Measurements from ENCODE around the gene NSUN6.
"Not testable (repeated sequence)": the region's sequence is repeated elsewhere in the genome, so short reads cannot be mapped to it uniquely, and the experiment has no call there.

The NSUN6 gene

GRCh38 chr10:18607503-18608378 lies 43.6 kb downstream of the NSUN6 start:
- no peak for DNase-seq (ENCODE audit: low read depth, low spot score)
- Histone ChIP-seq H3K4me3 (no peak overlapping the region), H3K36me3 (ENCODE audit: insufficient read depth, low read length) (no peaks in the 10 kb centered on the region), H3K9me3 (ENCODE audit: low read depth, low read length) (no peaks in the 10 kb centered on the region), H3K9ac (ENCODE audit: insufficient read length) (no peak overlapping the region), H3K27ac (no peak overlapping the region)
- TF ChIP-seq POLR2AphosphoS5 (IDR thresholded peaks at IDR 0.05; ENCODE audit: borderline replicate concordance, low read depth, low read length) (no peak), FOXP2 (optimal IDR thresholded peaks at IDR 0.05; ENCODE audit: control extremely low read depth, extremely low read length, insufficient read depth) (no peak), EZH2 (IDR thresholded peaks at IDR 0.05) (no peak)

- H3K36me3 ChIP-seq (ENCODE audit: insufficient read depth, low read length): no peaks in the 10 kb centered on the region
- no peak for DNase-seq (ENCODE audit: low read depth, low spot score)
Measured at GRCh38 chr10:18606051-18606695, 45.2 kb downstream of the NSUN6 start.

GRCh38 chr10:18601321-18601720 lies 50.1 kb downstream of the NSUN6 start:
- no peak overlapping the region for H3K27ac ChIP-seq
- no peak for TF ChIP-seq EZH2 (IDR thresholded peaks at IDR 0.05)
- H3K9ac ChIP-seq (ENCODE audit: insufficient read length): no peak overlapping the region
- H3K9me3 ChIP-seq (ENCODE audit: low read depth, low read length): no peaks in the 10 kb centered on the region
- H3K4me3 ChIP-seq: no peak overlapping the region
- no peaks in the 10 kb centered on the region for H3K36me3 ChIP-seq (ENCODE audit: insufficient read depth, low read length)
- no peak for DNase-seq (ENCODE audit: low read depth, low spot score)

More at GRCh38 chr10:18606051-18606695, 45.2 kb downstream of the NSUN6 start:
- Histone ChIP-seq H3K27ac (no peak overlapping the region), H3K9ac (ENCODE audit: insufficient read length) (no peak overlapping the region), H3K9me3 (ENCODE audit: low read depth, low read length) (no peaks in the 10 kb centered on the region), H3K4me3 (no peak overlapping the region)
- TF ChIP-seq EZH2 (IDR thresholded peaks at IDR 0.05) (no peak), FOXP2 (optimal IDR thresholded peaks at IDR 0.05; ENCODE audit: control extremely low read depth, extremely low read length, insufficient read depth) (no peak), POLR2AphosphoS5 (IDR thresholded peaks at IDR 0.05; ENCODE audit: borderline replicate concordance, low read depth, low read length) (no peak)

- no peak overlapping the region for H3K27ac ChIP-seq
- DNase-seq (ENCODE audit: low read depth, low spot score): no peak
Measured at GRCh38 chr10:18599392-18599791, 52.0 kb downstream of the NSUN6 start.

GRCh38 chr10:18594574-18595156 lies 56.7 kb downstream of the NSUN6 start:
- Histone ChIP-seq H3K9me3 (ENCODE audit: low read depth, low read length) (no peaks in the 10 kb centered on the region), H3K4me3 (no peak overlapping the region), H3K36me3 (ENCODE audit: insufficient read depth, low read length) (no peaks in the 10 kb centered on the region; the same call in 1 of the 2 replicates), H3K27ac (no peak overlapping the region), H3K9ac (ENCODE audit: insufficient read length) (no peak overlapping the region)
- no peak for DNase-seq (ENCODE audit: low read depth, low spot score)
- TF ChIP-seq EZH2 (IDR thresholded peaks at IDR 0.05): no peak
- no peak for TF ChIP-seq FOXP2 (optimal IDR thresholded peaks at IDR 0.05; ENCODE audit: control extremely low read depth, extremely low read length, insufficient read depth)
- no peak for TF ChIP-seq POLR2AphosphoS5 (IDR thresholded peaks at IDR 0.05; ENCODE audit: borderline replicate concordance, low read depth, low read length)

More at GRCh38 chr10:18599392-18599791, 52.0 kb downstream of the NSUN6 start:
- H3K4me3 ChIP-seq: no peak overlapping the region
- TF ChIP-seq FOXP2 (optimal IDR thresholded peaks at IDR 0.05; ENCODE audit: control extremely low read depth, extremely low read length, insufficient read depth) (no peak), EZH2 (IDR thresholded peaks at IDR 0.05) (no peak), POLR2AphosphoS5 (IDR thresholded peaks at IDR 0.05; ENCODE audit: borderline replicate concordance, low read depth, low read length) (no peak)
- no peaks in the 10 kb centered on the region for H3K9me3 ChIP-seq (ENCODE audit: low read depth, low read length)
- H3K9ac ChIP-seq (ENCODE audit: insufficient read length): no peak overlapping the region
- H3K36me3 ChIP-seq (ENCODE audit: insufficient read depth, low read length): no peaks in the 10 kb centered on the region; the same call in 1 of the 2 replicates

- not testable (repeated sequence) for DNase-seq (ENCODE audit: low read depth, low spot score); H3K36me3 ChIP-seq (ENCODE audit: insufficient read depth, low read length)
Measured at GRCh38 chr10:18591141-18591540, 60.2 kb downstream of the NSUN6 start.

GRCh38 chr10:18586637-18587036 lies 64.8 kb downstream of the NSUN6 start:
- H3K36me3 ChIP-seq (ENCODE audit: insufficient read depth, low read length); H3K9me3 ChIP-seq (ENCODE audit: low read depth, low read length); H3K9ac ChIP-seq (ENCODE audit: insufficient read length); H3K27ac ChIP-seq; DNase-seq (ENCODE audit: low read depth, low spot score); H3K4me3 ChIP-seq: not testable (repeated sequence)

More at GRCh38 chr10:18591141-18591540, 60.2 kb downstream of the NSUN6 start:
- not testable (repeated sequence) for H3K27ac ChIP-seq; H3K9me3 ChIP-seq (ENCODE audit: low read depth, low read length); H3K4me3 ChIP-seq; H3K9ac ChIP-seq (ENCODE audit: insufficient read length)

- Histone ChIP-seq H3K4me3 (no peak overlapping the region), H3K9me3 (ENCODE audit: low read depth, low read length) (no peaks in the 10 kb centered on the region), H3K9ac (ENCODE audit: insufficient read length) (no peak overlapping the region), H3K27ac (no peak overlapping the region), H3K36me3 (ENCODE audit: insufficient read depth, low read length) (no peaks in the 10 kb centered on the region; the same call in 1 of the 2 replicates)
- no peak for TF ChIP-seq POLR2AphosphoS5 (IDR thresholded peaks at IDR 0.05; ENCODE audit: borderline replicate concordance, low read depth, low read length)
- no peak for TF ChIP-seq EZH2 (IDR thresholded peaks at IDR 0.05)
- TF ChIP-seq FOXP2 (optimal IDR thresholded peaks at IDR 0.05; ENCODE audit: control extremely low read depth, extremely low read length, insufficient read depth): no peak
- no peak for DNase-seq (ENCODE audit: low read depth, low spot score)
Measured at GRCh38 chr10:18583575-18584270, 67.7 kb downstream of the NSUN6 start.
